Activated CD4-positive, alpha-beta memory T cell treated with anti-CD3 and anti-CD28 coated beads for 36 hours (primary cell): ENCODE results near the gene BRD9. TPM values are rescaled to one million over a fixed set of nuclear protein-coding genes. Genes with fewer than 3 reads are reported as not detected.
"Not testable (repeated sequence)": the region's sequence is repeated elsewhere in the genome, so short reads cannot be mapped to it uniquely, and the experiment has no call there.

Experiments
- CTCF ChIA-PET: fragments of 350-600 bp; sonication (Branson Sonifier 250); formaldehyde crosslinking; loops from one replicate; lab custom pipeline; 2021; ENCODE audit warnings: antibody characterized with exemption, inconsistent platforms; lab: Charles Lee
- POLR2A ChIA-PET: fragments of 350-600 bp; sonication (Branson Sonifier 250); formaldehyde crosslinking; loops from one replicate; lab custom pipeline; 2021; ENCODE audit warnings: antibody characterized with exemption; lab: Charles Lee
- DNase-seq: peaks from one replicate; pipeline ENCODE4 v3.0.0-alpha.2; 2020
- H3K27ac Mint-ChIP-seq: one replicate; pipeline ENCODE4 v1.8.0; 2021; ENCODE audit warnings: mixed read lengths
- H3K27me3 Mint-ChIP-seq: one replicate; pipeline ENCODE4 v1.8.0; 2021; ENCODE audit warnings: mixed read lengths
- H3K36me3 Mint-ChIP-seq: one replicate; pipeline ENCODE4 v1.8.0; 2021; ENCODE audit warnings: mixed read lengths
- H3K4me1 Mint-ChIP-seq: one replicate; pipeline ENCODE4 v1.8.0; 2021; ENCODE audit warnings: low read depth, mixed read lengths
- H3K4me3 Mint-ChIP-seq: one replicate; pipeline ENCODE4 v1.8.0; 2021; ENCODE audit warnings: mild to moderate bottlenecking, mixed read lengths
- H3K9me3 Mint-ChIP-seq: one replicate; pipeline ENCODE4 v1.8.0; 2021; ENCODE audit warnings: mixed read lengths
- intact Hi-C: fragments of 100-400 bp; cut with micrococcal nuclease; formaldehyde crosslinking; loops from one replicate; pipeline ENCODE4 v1.15.1; 2023
- total RNA-seq, 2 experiments: library from RNA; stranded (reverse); gene quantifications; one replicate each; pipeline ENCODE4 v1.2.3, GENCODE V29; 2021

Gene BRD9
- total RNA-seq, 2 experiments from 2014 or later, result 43.1 to 50.7 TPM

DNA sequence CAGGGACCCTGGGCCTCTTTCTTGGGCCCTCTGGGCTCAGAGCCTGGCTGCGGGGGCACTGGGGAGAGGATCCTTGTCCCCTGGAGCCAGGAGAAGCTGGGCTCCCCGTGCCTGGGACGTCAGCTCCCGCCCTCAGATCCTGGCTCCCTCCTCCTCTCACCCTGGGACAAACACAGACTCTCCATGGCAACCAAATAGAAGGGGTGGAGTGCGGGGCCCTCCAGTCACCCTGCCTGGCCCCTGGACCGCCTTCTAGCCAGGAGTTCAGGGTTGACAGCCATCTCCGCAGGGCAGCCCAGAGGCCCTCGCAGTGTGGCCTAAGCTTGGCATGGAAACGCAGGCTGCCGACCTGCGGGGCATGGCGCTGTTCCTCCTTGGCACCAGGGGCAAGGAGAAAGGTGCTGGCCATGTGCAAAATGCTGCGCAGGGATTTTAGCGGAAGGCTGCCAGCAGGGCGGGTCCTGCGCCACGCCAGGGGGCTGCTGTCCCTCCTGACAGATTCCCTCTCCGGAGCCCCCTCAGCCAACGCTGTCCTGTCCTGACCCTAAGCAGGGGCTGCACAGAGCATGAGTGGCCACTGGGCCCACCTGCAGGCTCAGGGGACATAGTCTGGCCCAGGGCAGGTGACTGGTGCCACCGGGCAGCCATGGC lies 42.8 kb downstream of the BRD9 start:
- Mint-ChIP-seq H3K27me3 (peaks cover 1% of the 10 kb centered on the region), H3K4me1 (peaks cover 7% of the 10 kb centered on the region), H3K4me3 (no peak overlapping the region), H3K36me3 (no peaks in the 10 kb centered on the region), H3K27ac (no peak overlapping the region), H3K9me3 (peaks cover 5% of the 10 kb centered on the region)
- CTCF ChIA-PET, result no interaction called here
- no peak for DNase-seq
- intact Hi-C loops, result no loop called here
- POLR2A ChIA-PET, result no interaction called here

DNA sequence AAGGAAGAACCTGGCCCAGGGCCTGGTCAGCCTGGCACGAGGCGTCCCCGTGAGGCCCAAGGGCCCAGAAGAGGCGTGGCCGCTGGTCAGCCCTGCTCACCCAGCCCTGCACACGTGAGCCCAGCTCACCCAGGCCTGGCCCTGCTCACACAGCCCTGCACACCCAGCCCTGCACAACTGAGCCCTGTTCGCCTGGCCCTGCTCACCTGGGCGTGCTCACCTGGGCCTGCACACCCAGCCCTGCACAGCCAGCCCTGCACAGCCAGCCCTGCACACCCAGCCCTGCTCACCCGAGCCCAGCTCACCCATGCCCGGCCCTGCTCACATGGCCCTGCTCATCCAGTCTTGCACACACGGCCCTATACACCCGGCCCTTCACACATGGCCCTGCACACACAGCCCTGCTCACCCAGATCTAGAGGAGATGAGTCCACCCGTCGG lies 43.9 kb downstream of the BRD9 start:
- no peak overlapping the region for H3K27ac Mint-ChIP-seq
- ChIA-PET POLR2A (no interaction called here), CTCF (no interaction called here)
- peaks cover 7% of the 10 kb centered on the region for H3K4me1 Mint-ChIP-seq
- H3K27me3 Mint-ChIP-seq, result peaks cover 1% of the 10 kb centered on the region
- intact Hi-C loops, result no loop called here
- H3K9me3 Mint-ChIP-seq, result peaks cover 5% of the 10 kb centered on the region
- DNase-seq, result no peak
- no peaks in the 10 kb centered on the region for H3K36me3 Mint-ChIP-seq
- no peak overlapping the region for H3K4me3 Mint-ChIP-seq

DNA sequence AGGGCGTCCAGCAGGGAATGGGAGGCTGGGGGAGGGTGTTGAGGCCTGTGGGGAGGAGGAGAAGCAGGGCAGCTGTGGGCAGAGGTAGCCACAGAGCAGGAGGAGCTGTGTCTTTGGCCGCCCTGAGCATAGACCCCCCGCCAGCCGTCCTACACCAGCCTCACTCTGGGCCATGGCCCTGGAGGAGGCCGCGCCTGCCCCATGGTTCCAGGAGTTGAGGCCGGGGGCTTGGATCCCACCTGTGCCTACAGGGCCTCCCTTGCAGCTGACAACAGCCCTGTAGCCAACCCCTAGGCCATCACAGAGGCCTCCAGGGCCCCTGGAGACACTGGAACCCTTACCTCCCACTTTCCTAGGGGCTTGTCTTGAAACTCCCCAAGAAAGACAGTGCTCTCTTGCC lies 44.9 kb downstream of the BRD9 start:
- H3K9me3 Mint-ChIP-seq, H3K4me3 Mint-ChIP-seq, H3K27ac Mint-ChIP-seq, H3K4me1 Mint-ChIP-seq, H3K36me3 Mint-ChIP-seq, H3K27me3 Mint-ChIP-seq, DNase-seq, POLR2A ChIA-PET, CTCF ChIA-PET: not testable (repeated sequence)
- intact Hi-C loops, result loop anchor here (2.0 kb wide), 1 partner anchor 89 kb away; no protein-coding TSS in a partner anchor

DNA sequence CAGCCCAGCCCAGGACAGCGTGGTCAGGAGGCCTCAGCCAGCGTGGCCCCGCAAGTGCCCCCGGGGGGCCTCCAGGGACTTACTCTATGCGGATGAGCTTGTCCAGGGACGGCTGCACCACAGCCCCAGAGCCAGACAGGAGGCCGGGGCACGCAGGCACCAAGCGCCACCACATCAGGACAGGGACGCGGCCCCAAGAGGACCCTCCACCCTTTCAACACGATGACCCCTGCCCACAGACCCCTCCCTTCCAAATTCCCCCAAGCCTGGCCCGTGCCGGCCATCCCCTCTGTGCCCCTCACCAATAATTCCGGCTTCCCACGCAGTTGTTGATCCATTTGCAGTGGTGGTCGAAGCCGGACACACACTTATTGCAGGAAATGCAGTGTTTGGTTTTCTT lies 45.4 kb downstream of the BRD9 start:
- H3K27ac Mint-ChIP-seq, H3K4me3 Mint-ChIP-seq, H3K4me1 Mint-ChIP-seq, DNase-seq, POLR2A ChIA-PET, H3K9me3 Mint-ChIP-seq, H3K27me3 Mint-ChIP-seq, H3K36me3 Mint-ChIP-seq, CTCF ChIA-PET: not testable (repeated sequence)
- intact Hi-C loops, result loop anchor here (2.0 kb wide), 1 partner anchor 88 kb away; no protein-coding TSS in a partner anchor

DNA sequence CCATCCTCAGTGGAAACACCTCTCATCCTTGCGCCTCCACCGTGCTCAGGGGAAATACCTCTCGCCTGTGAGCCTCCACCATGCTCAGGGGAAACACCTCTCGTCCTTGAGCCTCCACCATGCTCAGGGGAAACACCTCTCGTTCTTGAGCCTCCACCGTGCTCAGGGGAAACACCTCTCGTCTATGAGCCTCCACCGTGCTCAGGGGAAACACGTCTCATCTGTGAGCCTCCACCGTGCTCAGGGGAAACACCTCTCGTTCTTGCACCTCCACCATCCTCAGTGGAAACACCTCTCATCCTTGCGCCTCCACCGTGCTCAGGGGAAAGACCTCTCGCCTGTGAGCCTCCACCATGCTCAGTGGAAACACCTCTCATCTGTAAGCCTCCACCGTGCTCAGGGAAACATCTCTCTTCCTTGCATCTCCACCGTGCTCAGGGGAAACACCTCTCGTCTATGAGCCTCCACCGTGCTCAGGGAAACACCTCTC lies 46.0 kb downstream of the BRD9 start:
- H3K4me1 Mint-ChIP-seq, CTCF ChIA-PET, H3K4me3 Mint-ChIP-seq, H3K27me3 Mint-ChIP-seq, H3K9me3 Mint-ChIP-seq, POLR2A ChIA-PET, H3K36me3 Mint-ChIP-seq: not testable (repeated sequence)
- peak; percentile 78 for DNase-seq
- H3K27ac Mint-ChIP-seq, result peak overlapping the region; percentile 3
- intact Hi-C loops, result loop anchor here (2.0 kb wide), 1 partner anchor 88 kb away; no protein-coding TSS in a partner anchor

DNA sequence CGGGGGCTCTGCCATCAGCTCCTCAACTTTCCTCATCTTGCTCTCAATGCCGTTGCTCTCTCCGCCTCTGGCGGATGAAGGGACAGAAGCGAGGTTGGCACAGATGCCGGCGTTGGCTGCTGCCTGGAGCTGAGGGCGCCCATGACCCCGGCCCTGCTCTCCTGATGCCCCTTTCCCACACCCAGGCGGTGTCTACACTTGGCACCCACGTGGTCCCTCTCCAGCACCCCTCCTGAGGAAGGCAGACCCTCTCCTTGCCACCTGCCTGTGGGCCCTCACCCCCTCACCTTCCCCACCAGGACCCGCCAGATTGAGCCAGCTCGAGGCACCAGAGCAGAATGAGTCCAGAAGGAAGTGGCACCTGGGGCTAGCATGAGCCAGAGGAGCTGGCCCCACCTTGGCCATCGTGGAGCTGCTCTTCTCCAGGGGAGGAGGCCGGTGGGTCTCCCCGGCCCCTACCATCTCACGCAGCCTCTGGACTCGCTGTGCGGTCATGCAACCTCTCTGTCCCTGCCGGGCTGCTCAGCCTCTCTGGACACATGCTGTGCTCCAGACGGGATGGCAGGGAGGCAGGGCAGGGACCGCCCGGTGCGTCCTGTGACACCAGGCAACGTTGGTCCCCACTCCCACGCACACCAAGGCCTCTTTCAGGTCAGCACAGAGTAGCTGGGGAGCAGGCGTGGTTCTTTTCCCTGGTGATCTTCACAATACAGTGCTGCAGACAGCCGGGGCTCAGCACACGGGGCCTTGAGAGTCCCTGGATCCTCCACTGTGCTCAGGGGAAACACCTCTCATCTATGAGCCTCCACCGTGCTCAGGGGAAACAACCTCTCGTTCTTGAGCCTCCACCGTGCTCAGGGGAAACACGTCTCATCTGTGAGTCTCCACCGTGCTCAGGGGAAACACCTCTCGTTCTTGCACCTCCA lies 46.7 kb downstream of the BRD9 start:
- H3K9me3 Mint-ChIP-seq, CTCF ChIA-PET, H3K36me3 Mint-ChIP-seq, H3K27me3 Mint-ChIP-seq, H3K27ac Mint-ChIP-seq, DNase-seq, POLR2A ChIA-PET, H3K4me3 Mint-ChIP-seq, H3K4me1 Mint-ChIP-seq: not testable (repeated sequence)
- intact Hi-C loops, result loop anchor here (2.0 kb wide), 1 partner anchor 87 kb away; no protein-coding TSS in a partner anchor

DNA sequence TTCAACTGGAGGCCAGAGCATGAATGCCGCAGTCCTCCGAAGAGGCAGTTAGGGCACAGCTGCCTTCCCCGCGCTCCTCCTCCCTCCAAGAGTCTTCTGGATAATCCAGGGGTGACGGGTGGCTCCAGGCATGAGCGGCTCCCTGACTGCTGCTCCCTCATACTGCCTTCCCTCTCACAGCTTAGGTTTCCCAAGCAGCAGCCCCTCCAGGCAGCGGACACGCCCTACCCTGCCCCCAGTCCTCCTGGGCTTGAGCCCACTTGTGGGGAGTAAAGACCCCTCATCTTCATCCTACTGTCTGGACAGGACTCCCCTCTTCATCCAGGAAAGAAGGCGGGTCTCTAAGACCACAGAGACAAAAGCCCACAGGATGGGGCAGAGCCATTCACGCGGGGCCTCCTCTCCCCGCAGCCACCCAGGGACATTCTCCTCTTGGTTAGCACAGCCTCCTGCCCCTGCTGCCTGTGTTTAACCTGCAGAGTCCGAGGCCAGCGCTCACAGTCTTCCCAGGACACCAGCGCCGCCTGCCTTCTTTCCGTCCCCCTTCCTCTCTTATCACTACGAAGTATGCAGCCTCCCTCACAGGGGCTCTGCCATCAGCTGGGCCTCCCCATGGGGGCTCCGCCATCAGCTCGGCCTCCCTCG lies 47.4 kb downstream of the BRD9 start:
- H3K4me3 Mint-ChIP-seq, CTCF ChIA-PET, H3K4me1 Mint-ChIP-seq, DNase-seq, H3K9me3 Mint-ChIP-seq, POLR2A ChIA-PET, intact Hi-C loops, H3K27me3 Mint-ChIP-seq, H3K27ac Mint-ChIP-seq, H3K36me3 Mint-ChIP-seq: not testable (repeated sequence)

DNA sequence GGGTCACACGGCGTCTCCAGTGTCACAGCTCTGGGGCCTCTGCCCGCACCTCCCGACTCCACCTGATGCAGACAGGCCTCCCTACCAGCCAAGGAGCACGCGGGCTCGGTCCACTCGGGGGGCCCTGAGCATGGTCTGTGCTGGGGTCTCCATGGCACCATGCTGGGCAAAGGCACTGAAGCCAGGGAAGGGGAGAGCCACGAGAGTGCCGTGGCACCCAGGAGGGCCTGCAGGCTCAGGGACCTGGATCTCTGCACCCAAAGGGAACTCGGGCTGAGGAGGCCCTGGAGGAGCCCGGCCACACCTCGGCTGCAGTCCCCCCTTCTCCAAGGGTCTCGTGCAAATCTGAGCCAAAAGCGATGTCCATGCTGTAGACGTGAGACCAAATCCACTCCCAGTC lies 48.2 kb downstream of the BRD9 start:
- H3K27ac Mint-ChIP-seq, H3K27me3 Mint-ChIP-seq, H3K36me3 Mint-ChIP-seq, H3K9me3 Mint-ChIP-seq, POLR2A ChIA-PET, H3K4me3 Mint-ChIP-seq, H3K4me1 Mint-ChIP-seq, DNase-seq, CTCF ChIA-PET, intact Hi-C loops: not testable (repeated sequence)

DNA sequence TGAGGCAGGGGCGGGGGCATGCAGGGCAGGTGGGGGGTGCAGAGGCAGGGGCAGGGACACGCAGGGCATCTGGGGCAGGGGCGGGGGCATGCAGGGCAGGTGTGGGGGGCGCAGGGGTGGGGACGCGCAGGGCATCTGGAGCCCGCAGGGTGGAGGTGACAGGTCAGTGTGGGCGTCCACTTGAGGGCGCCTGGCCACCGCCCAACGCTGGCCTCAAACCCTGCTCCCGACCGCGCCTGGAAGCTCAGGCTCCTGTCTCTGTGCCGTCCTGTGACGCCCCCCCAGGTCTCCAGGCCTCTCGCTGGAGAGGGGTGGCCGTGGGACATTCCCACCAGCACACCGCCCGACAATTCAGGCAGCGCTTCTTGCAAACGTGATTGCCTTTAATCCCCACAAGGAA lies 48.7 kb downstream of the BRD9 start:
- H3K4me1 Mint-ChIP-seq, POLR2A ChIA-PET, H3K27ac Mint-ChIP-seq, CTCF ChIA-PET, H3K4me3 Mint-ChIP-seq, DNase-seq, H3K36me3 Mint-ChIP-seq, H3K27me3 Mint-ChIP-seq, H3K9me3 Mint-ChIP-seq, intact Hi-C loops: not testable (repeated sequence)

DNA sequence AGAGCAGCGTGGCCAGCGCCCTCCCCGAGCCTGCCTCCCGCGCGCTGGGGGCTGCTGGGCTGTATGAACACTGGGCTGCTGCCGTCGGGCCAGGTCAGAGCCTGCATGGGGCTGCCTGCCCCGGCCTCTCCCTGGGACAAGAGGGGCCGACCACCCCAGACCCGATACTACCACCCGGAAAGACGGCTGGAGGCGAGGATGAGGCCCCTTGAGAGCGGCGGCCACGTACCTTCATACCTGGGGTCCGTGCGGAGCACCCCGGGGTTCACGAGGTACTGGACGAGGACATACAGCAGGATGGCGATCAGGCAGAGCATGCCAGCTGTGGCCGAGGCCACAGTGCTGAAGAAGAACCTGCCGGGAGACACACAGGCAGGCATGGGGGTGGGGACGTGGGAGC lies 49.2 kb downstream of the BRD9 start:
- H3K4me3 Mint-ChIP-seq, H3K27me3 Mint-ChIP-seq, H3K9me3 Mint-ChIP-seq, H3K4me1 Mint-ChIP-seq, H3K36me3 Mint-ChIP-seq, POLR2A ChIA-PET, DNase-seq, CTCF ChIA-PET, intact Hi-C loops, H3K27ac Mint-ChIP-seq: not testable (repeated sequence)

DNA sequence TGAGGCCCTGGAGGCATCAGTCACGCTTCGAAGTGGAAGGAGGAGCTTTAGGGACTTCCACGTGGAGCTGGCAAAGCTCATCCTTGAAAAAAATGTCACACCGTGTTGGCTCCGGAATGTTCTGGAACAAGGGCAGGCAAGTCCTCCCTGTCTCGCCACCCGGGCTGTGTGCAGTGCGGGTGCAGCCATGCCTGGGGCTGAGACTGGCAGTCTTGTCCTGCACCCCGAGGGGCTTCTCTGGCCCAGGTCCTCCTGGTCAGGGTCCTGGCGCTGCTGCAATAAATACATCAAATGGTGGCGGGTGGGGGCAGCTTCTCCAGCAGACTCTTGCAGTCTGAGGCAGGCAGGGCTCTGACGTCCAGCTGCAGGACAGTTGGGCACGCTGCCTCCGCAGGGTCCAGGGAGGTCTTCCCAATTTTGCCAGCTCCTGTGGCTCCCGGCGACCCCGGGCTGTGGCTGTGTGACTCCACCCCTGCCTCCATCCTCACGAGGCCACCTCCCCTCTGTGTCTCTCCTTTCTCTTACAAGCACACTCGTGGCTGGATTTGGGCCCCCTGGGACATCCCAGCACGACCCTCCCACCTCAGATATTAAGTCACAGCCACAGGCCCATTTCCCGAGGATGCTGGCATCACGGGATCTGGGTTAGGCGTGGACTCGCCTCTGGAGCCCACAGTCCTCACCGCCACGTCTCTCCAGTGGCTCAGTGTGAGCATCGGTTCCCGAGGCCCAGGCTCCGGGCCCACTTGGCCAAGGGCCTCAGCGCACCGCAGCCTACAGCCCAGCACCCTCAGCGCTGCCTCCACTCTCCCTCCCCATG lies 50.0 kb downstream of the BRD9 start:
- H3K36me3 Mint-ChIP-seq, DNase-seq, H3K4me3 Mint-ChIP-seq, intact Hi-C loops, H3K27ac Mint-ChIP-seq, H3K27me3 Mint-ChIP-seq, POLR2A ChIA-PET, H3K9me3 Mint-ChIP-seq, CTCF ChIA-PET, H3K4me1 Mint-ChIP-seq: not testable (repeated sequence)
